ENCODE data around the gene AATK. TPM values are rescaled to one million over a fixed set of nuclear protein-coding genes. Genes with fewer than 3 reads are reported as not detected.

The AATK gene
- total RNA-seq, 4 donors from 2014 or later: 0.51 to 5.9 (median 3.0) TPM

- DNase-seq: no peak
- Histone ChIP-seq H3K9me3 (no peaks in the 10 kb centered on the region), H3K4me3 (no peak overlapping the region), H3K4me1 (peaks cover 0 to 4% of the 10 kb centered on the region in 2 donors), H3K27ac (no peak overlapping the region), H3K27me3 (no peaks in the 10 kb centered on the region), H3K36me3 (no peaks in the 10 kb centered on the region)
- TF ChIP-seq CTCF (IDR thresholded peaks at IDR 0.05) (no peak), POLR2A (IDR thresholded peaks at IDR 0.05) (no peak)
- intact Hi-C loops (cut with DNase I; ENCODE audit: low total_unique reads): no loop called here
These were observed 27.9 kb downstream of the AATK start for GRCh38 chr17:81138083-81138482.

GRCh38 chr17:81137248-81137647, 28.8 kb downstream of the AATK start:
- Histone ChIP-seq H3K27ac (no peak overlapping the region), H3K4me1 (no peaks in the 10 kb centered on the region), H3K9me3 (no peaks in the 10 kb centered on the region), H3K36me3 (no peaks in the 10 kb centered on the region), H3K4me3 (no peak overlapping the region), H3K27me3 (no peaks in the 10 kb centered on the region)
- intact Hi-C loops (cut with DNase I; ENCODE audit: low total_unique reads): no loop called here
- DNase-seq: no peak
- TF ChIP-seq CTCF (IDR thresholded peaks at IDR 0.05) (no peak), POLR2A (IDR thresholded peaks at IDR 0.05) (no peak)

DNA sequence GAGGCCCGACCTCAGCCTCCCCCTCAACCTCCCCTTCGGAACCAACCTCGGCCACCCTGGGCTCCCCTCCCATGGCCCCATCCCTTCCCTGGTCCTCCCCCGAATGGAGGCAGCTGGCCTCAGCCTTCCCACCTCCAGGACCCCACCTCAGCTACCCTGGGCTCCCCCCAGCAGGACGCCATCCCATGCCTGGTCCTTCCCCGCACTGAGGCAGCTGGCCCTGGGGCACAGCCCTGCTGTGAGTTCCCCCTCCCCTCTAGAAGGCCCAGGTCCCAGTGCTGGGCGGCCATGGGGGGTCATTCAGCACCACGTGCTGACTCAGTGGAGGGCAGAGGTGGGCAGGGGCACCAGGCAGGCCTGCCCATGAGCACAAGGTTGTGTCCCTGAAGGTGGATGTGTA, 29.7 kb downstream of the AATK start:
- Histone ChIP-seq H3K9me3 (no peaks in the 10 kb centered on the region), H3K4me3 (no peak overlapping the region), H3K27ac (no peak overlapping the region), H3K4me1 (no peaks in the 10 kb centered on the region), H3K27me3 (no peaks in the 10 kb centered on the region), H3K36me3 (no peaks in the 10 kb centered on the region)
- no peak for TF ChIP-seq CTCF (IDR thresholded peaks at IDR 0.05)
- TF ChIP-seq POLR2A (IDR thresholded peaks at IDR 0.05): no peak
- intact Hi-C loops (cut with DNase I; ENCODE audit: low total_unique reads): no loop called here
- DNase-seq: no peak

- TF ChIP-seq CTCF (IDR thresholded peaks at IDR 0.05) (no peak), POLR2A (IDR thresholded peaks at IDR 0.05) (no peak)
- intact Hi-C loops (cut with DNase I; ENCODE audit: low total_unique reads): no loop called here
- no peak overlapping the region for H3K4me3 ChIP-seq
- no peaks in the 10 kb centered on the region for H3K36me3 ChIP-seq
- no peaks in the 10 kb centered on the region for H3K27me3 ChIP-seq
- no peaks in the 10 kb centered on the region for H3K9me3 ChIP-seq
- DNase-seq: no peak
- H3K4me1 ChIP-seq: no peaks in the 10 kb centered on the region
- no peak overlapping the region for H3K27ac ChIP-seq
These were observed 30.3 kb downstream of the AATK start for GRCh38 chr17:81135505-81136278.

GRCh38 chr17:81134064-81134781, 31.8 kb downstream of the AATK start:
- intact Hi-C loops (cut with DNase I; ENCODE audit: low total_unique reads): no loop called here
- DNase-seq: no peak
- Histone ChIP-seq H3K27ac (no peak overlapping the region), H3K4me3 (no peak overlapping the region), H3K9me3 (no peaks in the 10 kb centered on the region), H3K4me1 (no peaks in the 10 kb centered on the region), H3K36me3 (no peaks in the 10 kb centered on the region), H3K27me3 (no peaks in the 10 kb centered on the region)
- TF ChIP-seq POLR2A (IDR thresholded peaks at IDR 0.05): no peak
- TF ChIP-seq CTCF (IDR thresholded peaks at IDR 0.05): no peak
